Measurements from ENCODE around the gene PRPSAP2.

GRCh38 chr17:18850679-18851078 lies 7.3 kb upstream of the PRPSAP2 start:
- TF ChIP-seq EZH2phosphoT487 (IDR thresholded peaks at IDR 0.05; ENCODE audit: borderline replicate concordance) (no peak), POLR2A (IDR thresholded peaks at IDR 0.05; ENCODE audit: borderline replicate concordance, extremely low read depth, insufficient read depth, insufficient read length) (no peak), CTCF (IDR thresholded peaks at IDR 0.05 in 2 of 3, conservative IDR thresholded peaks at IDR 0.05 in 1 of 3; ENCODE audit: borderline replicate concordance in 1 of 3, insufficient read depth in 1 of 3, low read depth in 2 of 3, low read length in 2 of 3) (no peak), SIN3A (IDR thresholded peaks at IDR 0.05; ENCODE audit: low read depth) (no peak), TCF7L2 (IDR thresholded peaks at IDR 0.05; ENCODE audit: borderline replicate concordance, extremely low read depth, insufficient read depth, insufficient read length) (no peak), REST (IDR thresholded peaks at IDR 0.05; ENCODE audit: low read depth) (no peak)

All from HCT116 (cell line).